Measurements from ENCODE around the gene ZXDA. TPM values are rescaled to one million over a fixed set of nuclear protein-coding genes. Genes with fewer than 3 reads are reported as not detected.

ZXDA gene
- total RNA-seq, 1 experiment from 2014 or later = 2.4 TPM

DNA sequence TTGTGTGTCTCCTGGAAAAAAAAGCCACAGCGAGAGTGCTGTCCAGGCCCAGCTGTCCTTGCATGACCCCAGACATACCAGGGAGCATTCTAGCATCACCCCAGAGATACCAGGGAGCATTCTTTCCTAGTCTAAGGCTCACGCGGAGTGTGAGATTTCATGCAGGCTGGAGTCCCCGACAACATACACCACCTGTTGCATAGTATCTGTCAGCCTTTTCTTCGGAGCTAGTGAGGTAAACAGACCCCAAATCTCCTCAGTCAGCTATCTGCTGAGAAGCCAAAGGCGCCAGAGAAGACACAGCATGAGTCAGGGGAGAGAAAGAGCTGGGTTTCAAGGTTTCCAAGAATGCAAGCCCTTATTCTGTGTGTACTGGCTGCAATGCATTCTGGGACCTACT, 23.1 kb upstream of the ZXDA start:
- Histone ChIP-seq H3K79me2 (ENCODE audit: low read depth) (no peaks in the 10 kb centered on the region), H3K9me2 (ENCODE audit: insufficient read depth) (no peaks in the 10 kb centered on the region), H2AFZ (no peak overlapping the region), H3K4me1 (replicated peaks; ENCODE audit: insufficient read depth) (no peaks in the 10 kb centered on the region), H3K27me3 (ENCODE audit: insufficient read depth, low read depth) (no peaks in the 10 kb centered on the region), H3F3A (ENCODE audit: insufficient read depth, low read depth) (no peaks in the 10 kb centered on the region), H3K36me3 (ENCODE audit: low read depth) (no peaks in the 10 kb centered on the region), H3K27ac (no peak overlapping the region), H3K4me3 (no peak overlapping the region), H3K4me2 (no peak overlapping the region), H3K9me3 (ENCODE audit: insufficient read depth, low read depth) (no peaks in the 10 kb centered on the region), H4K20me1 (ENCODE audit: insufficient read depth) (no peaks in the 10 kb centered on the region)
- no peak for TF ChIP-seq EZH2 (IDR thresholded peaks at IDR 0.05; ENCODE audit: low read depth)
- TF ChIP-seq, protein P1, sequence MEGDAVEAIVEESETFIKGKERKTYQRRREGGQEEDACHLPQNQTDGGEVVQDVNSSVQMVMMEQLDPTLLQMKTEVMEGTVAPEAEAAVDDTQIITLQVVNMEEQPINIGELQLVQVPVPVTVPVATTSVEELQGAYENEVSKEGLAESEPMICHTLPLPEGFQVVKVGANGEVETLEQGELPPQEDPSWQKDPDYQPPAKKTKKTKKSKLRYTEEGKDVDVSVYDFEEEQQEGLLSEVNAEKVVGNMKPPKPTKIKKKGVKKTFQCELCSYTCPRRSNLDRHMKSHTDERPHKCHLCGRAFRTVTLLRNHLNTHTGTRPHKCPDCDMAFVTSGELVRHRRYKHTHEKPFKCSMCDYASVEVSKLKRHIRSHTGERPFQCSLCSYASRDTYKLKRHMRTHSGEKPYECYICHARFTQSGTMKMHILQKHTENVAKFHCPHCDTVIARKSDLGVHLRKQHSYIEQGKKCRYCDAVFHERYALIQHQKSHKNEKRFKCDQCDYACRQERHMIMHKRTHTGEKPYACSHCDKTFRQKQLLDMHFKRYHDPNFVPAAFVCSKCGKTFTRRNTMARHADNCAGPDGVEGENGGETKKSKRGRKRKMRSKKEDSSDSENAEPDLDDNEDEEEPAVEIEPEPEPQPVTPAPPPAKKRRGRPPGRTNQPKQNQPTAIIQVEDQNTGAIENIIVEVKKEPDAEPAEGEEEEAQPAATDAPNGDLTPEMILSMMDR (conservative IDR thresholded peaks at IDR 0.05) = no peak
- intact Hi-C loops (cut with micrococcal nuclease; ENCODE audit: unreplicated experiment) = no loop called here
- BruUV-seq (replicated peaks) = no TSS peak
- CTCF ChIA-PET = no interaction called here
- POLR2A ChIA-PET (ENCODE audit: unreplicated experiment) = no interaction called here
- DNase-seq = no peak

GRCh38 chrX:57932266-57932665, 22.0 kb upstream of the ZXDA start:
- H3K4me1 ChIP-seq (replicated peaks; ENCODE audit: insufficient read depth) = no peaks in the 10 kb centered on the region
- no peaks in the 10 kb centered on the region for H3K9me3 ChIP-seq (ENCODE audit: insufficient read depth, low read depth)
- no peak for DNase-seq
- H3K4me2 ChIP-seq = no peak overlapping the region
- H3K36me3 ChIP-seq (ENCODE audit: low read depth) = no peaks in the 10 kb centered on the region
- ChIA-PET POLR2A (ENCODE audit: unreplicated experiment) (no interaction called here), CTCF (no interaction called here)
- no peak overlapping the region for H2AFZ ChIP-seq
- BruUV-seq (replicated peaks) = no TSS peak
- no peak overlapping the region for H3K4me3 ChIP-seq
- no peaks in the 10 kb centered on the region for H3K9me2 ChIP-seq (ENCODE audit: insufficient read depth)
- intact Hi-C loops (cut with micrococcal nuclease; ENCODE audit: unreplicated experiment) = no loop called here
- no peaks in the 10 kb centered on the region for H3K79me2 ChIP-seq (ENCODE audit: low read depth)
- no peak for TF ChIP-seq EZH2 (IDR thresholded peaks at IDR 0.05; ENCODE audit: low read depth)
- TF ChIP-seq, protein P1 (conservative IDR thresholded peaks at IDR 0.05) = no peak
- H3K27me3 ChIP-seq (ENCODE audit: insufficient read depth, low read depth) = no peaks in the 10 kb centered on the region
- H4K20me1 ChIP-seq (ENCODE audit: insufficient read depth) = no peaks in the 10 kb centered on the region
- no peak overlapping the region for H3K27ac ChIP-seq
- H3F3A ChIP-seq (ENCODE audit: insufficient read depth, low read depth) = no peaks in the 10 kb centered on the region

DNA sequence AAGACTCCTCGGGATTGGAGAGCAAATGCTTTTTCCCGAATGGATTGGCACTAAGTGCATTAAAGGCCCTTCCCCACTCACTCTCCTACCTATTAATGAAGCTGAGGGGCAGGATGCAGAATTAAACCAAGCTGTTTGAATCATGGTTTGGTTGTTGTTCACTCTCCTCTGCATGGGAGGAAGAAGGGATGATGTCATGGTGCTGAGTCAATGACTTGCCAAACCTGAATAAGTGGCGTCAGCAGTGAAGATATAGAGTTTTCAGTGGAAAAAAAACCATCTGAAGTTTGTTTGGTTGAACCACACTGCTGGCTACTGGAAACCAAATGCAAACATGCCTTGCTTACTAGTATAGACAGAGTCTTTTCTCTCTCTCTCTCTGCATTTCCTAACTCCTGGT, 19.8 kb upstream of the ZXDA start:
- Histone ChIP-seq H3K27me3 (ENCODE audit: insufficient read depth, low read depth) (no peaks in the 10 kb centered on the region), H3K36me3 (ENCODE audit: low read depth) (no peaks in the 10 kb centered on the region), H3K9me3 (ENCODE audit: insufficient read depth, low read depth) (no peaks in the 10 kb centered on the region), H3K4me3 (no peak overlapping the region), H3F3A (ENCODE audit: insufficient read depth, low read depth) (no peaks in the 10 kb centered on the region), H3K9me2 (ENCODE audit: insufficient read depth) (no peaks in the 10 kb centered on the region), H3K27ac (no peak overlapping the region), H3K4me1 (replicated peaks; ENCODE audit: insufficient read depth) (no peaks in the 10 kb centered on the region), H3K4me2 (no peak overlapping the region), H4K20me1 (ENCODE audit: insufficient read depth) (no peaks in the 10 kb centered on the region), H3K79me2 (ENCODE audit: low read depth) (no peaks in the 10 kb centered on the region), H2AFZ (no peak overlapping the region)
- peak in 1 of 2 experiments; percentile 37 for DNase-seq
- intact Hi-C loops (cut with micrococcal nuclease; ENCODE audit: unreplicated experiment) = no loop called here
- ChIA-PET POLR2A (ENCODE audit: unreplicated experiment) (no interaction called here), CTCF (no interaction called here)
- TF ChIP-seq, protein P1 (conservative IDR thresholded peaks at IDR 0.05) = no peak
- TF ChIP-seq EZH2 (IDR thresholded peaks at IDR 0.05; ENCODE audit: low read depth) = no peak
- BruUV-seq (replicated peaks) = no TSS peak

Data from PC-9 (cell line).